ENCODE data around the gene PLOD1.

DNA sequence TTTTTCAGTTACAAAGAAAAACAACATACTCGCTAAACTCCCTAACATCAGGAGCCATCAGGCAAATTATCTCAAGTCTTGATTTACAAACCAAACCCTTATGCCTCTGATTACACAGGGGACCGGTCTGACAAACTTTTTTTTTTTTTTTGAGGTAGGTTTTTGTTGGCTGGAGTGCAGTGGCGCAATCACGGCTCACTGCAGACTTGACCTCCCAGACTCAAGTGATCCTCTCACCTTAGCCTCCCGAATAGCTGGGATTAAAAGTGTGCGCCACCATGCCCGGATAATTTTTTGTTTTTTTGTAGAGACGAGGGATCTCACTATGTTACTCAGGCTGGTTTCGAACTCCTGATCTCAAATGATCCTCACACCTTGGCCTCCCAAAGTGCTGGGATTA is 81.0 kb downstream of the PLOD1 start:
- TF ChIP-seq POLR2A (IDR thresholded peaks at IDR 0.05): no peak
- no peak for TF ChIP-seq CTCF (IDR thresholded peaks at IDR 0.05)
- TF ChIP-seq EP300 (IDR thresholded peaks at IDR 0.05; ENCODE audit: low read depth): no peak
- TF ChIP-seq POLR2AphosphoS5 (IDR thresholded peaks at IDR 0.05): no peak

All from transverse colon (tissue), 4 donors.